Epithelial cell of proximal tubule (primary cell): ENCODE data around the gene CTDP1. TPM values are rescaled to one million over a fixed set of nuclear protein-coding genes. Genes with fewer than 3 reads are reported as not detected.

ENCODE experiments used
- DNase-seq: peaks from one replicate; pipeline ENCODE4 v3.0.0-alpha.2; 2011; ENCODE audit warnings: low read depth
- H3K4me3 ChIP-seq: 2 replicates; pipeline ENCODE4 v1.5.1; 2011; ENCODE audit warnings: low read depth, mild to moderate bottlenecking, low read length
- CTCF ChIP-seq: conservative IDR thresholded peaks from 2 replicates; pipeline ENCODE4 v1.5.1; 2012; ENCODE audit warnings: low read depth, mild to moderate bottlenecking, low read length
- total RNA-seq: library from RNA; depleted of rRNA; stranded (reverse); fragments of >200 nt; gene quantifications from 2 replicates; pipeline ENCODE4 v1.2.3, GENCODE V29; 2015

CTDP1 gene
- total RNA-seq, 1 donor from 2014 or later, result 13.9 TPM

GRCh38 chr18:79799619-79800370 is 120.2 kb downstream of the CTDP1 start:
- TF ChIP-seq CTCF, result no peak
- no peak for DNase-seq
- H3K4me3 ChIP-seq, result no peak overlapping the region

GRCh38 chr18:79800371-79801180 is 121.0 kb downstream of the CTDP1 start:
- no peak for TF ChIP-seq CTCF
- no peak overlapping the region for H3K4me3 ChIP-seq
- DNase-seq, result no peak

- H3K4me3 ChIP-seq, result no peak overlapping the region
- no peak for TF ChIP-seq CTCF
Measured at GRCh38 chr18:79801217-79801616, 121.6 kb downstream of the CTDP1 start.

GRCh38 chr18:79801641-79802040 is 122.0 kb downstream of the CTDP1 start:
- TF ChIP-seq CTCF, result no peak
- no peak overlapping the region for H3K4me3 ChIP-seq
- DNase-seq, result no peak

More at GRCh38 chr18:79801217-79801616, 121.6 kb downstream of the CTDP1 start:
- DNase-seq, result no peak

- no peak for DNase-seq
- TF ChIP-seq CTCF, result no peak
- H3K4me3 ChIP-seq, result no peak overlapping the region
Measured at GRCh38 chr18:79802298-79802697, 122.7 kb downstream of the CTDP1 start.

GRCh38 chr18:79803611-79804051 is 124.0 kb downstream of the CTDP1 start:
- no peak overlapping the region for H3K4me3 ChIP-seq
- TF ChIP-seq CTCF, result no peak
- DNase-seq, result no peak

Other genes with a start within 250 kb of the CTDP1 start
- gene KCNG2, start 118.1 kb downstream of the CTDP1 start, total RNA-seq, result not detected in 2 replicates